Small intestine (tissue), 7 donors: ENCODE measurements around the gene TAF1A. TPM values are rescaled to one million over a fixed set of nuclear protein-coding genes. Genes with fewer than 3 reads are reported as not detected.

Source experiments
- DNase-seq, 2 donors: peaks; one replicate each; pipeline versions ENCODE4 v3.0.0 to v3.0.0-alpha.2; 2013
- FAIRE-seq: peaks from 2 replicates; lab custom pipeline; 2012; peaks lifted over from hg19 to GRCh38; lab: Jason Lieb, UNC
- H3K27ac ChIP-seq, 3 donors: one replicate each; pipeline ENCODE4 v1.5.1; 2013; ENCODE audit warnings: low read length in 2 of 3, mild to moderate bottlenecking in 2 of 3, control low read depth in 1 of 3, inconsistent platforms in 1 of 3, low read depth in 1 of 3, moderate library complexity in 1 of 3
- H3K27me3 ChIP-seq, 3 donors: one replicate each; pipeline ENCODE4 v1.6.1; 2013; ENCODE audit warnings: low read length in 3 of 3, inconsistent platforms in 1 of 3; ENCODE audit not compliant: control insufficient read depth in 3 of 3, insufficient read depth in 3 of 3
- H3K36me3 ChIP-seq, 3 donors: one replicate each; pipeline ENCODE4 v1.6.1; 2013; ENCODE audit warnings: low read length in 3 of 3, inconsistent platforms in 1 of 3, low read depth in 1 of 3, mild to moderate bottlenecking in 1 of 3, moderate library complexity in 1 of 3; ENCODE audit not compliant: control insufficient read depth in 3 of 3, insufficient read depth in 2 of 3
- H3K4me1 ChIP-seq, 3 donors: one replicate each; pipeline ENCODE4 v1.6.1; 2013; ENCODE audit warnings: low read length in 2 of 3, inconsistent platforms in 1 of 3, low read depth in 1 of 3, mild to moderate bottlenecking in 1 of 3, moderate library complexity in 1 of 3; ENCODE audit not compliant: control insufficient read depth in 3 of 3, insufficient read depth in 2 of 3
- H3K4me3 ChIP-seq, 3 donors: one replicate each; pipeline ENCODE4 v1.5.1; 2013; ENCODE audit warnings: low read length in 3 of 3, control low read depth in 1 of 3, inconsistent platforms in 1 of 3, low read depth in 1 of 3, mild to moderate bottlenecking in 1 of 3, moderate library complexity in 1 of 3
- H3K9me3 ChIP-seq, 2 donors: one replicate each; pipeline ENCODE4 v1.6.1; 2013; ENCODE audit warnings: low read depth in 1 of 2, low read length in 1 of 2; ENCODE audit not compliant: control insufficient read depth in 2 of 2, insufficient read depth in 1 of 2
- WGBS, 3 donors: extraction: QIAGEN DNeasy Blood & Tissue Kit; methylation state at CpG; one replicate each; pipeline ENCODE4 v1.1.7; 2013; 5-methylcytosine and 5-hydroxymethylcytosine counted together
- polyA plus RNA-seq, 4 donors: library from polyadenylated mRNA; stranded (reverse) in 3 of 4; unstranded in 1 of 4; fragments of 200-250 nt in 3 of 4; fragments of 120-200 nt in 1 of 4; gene quantifications; one replicate each; pipeline versions ENCODE4 v1.2.1 to v1.2.3, GENCODE V29; 2013
- donor health status: healthy with polysubstance abuse.
- donor health status: control.
- donor health status: control.
- donor health status: Bipolar disorder and iron deficiency.
- donor health status: healthy.

The TAF1A gene
- polyA plus RNA-seq, 4 donors: 0.45 to 12.3 (median 2.4) TPM

GRCh38 chr1:222623458-222623857, 33.7 kb upstream of the TAF1A start:
- Histone ChIP-seq H3K36me3 (peaks cover 5 to 10% (median 6%) of the 10 kb centered on the region in 3 donors), H3K4me1 (peaks cover 0 to 6% (median 2%) of the 10 kb centered on the region in 3 donors), H3K9me3 (no peaks in the 10 kb centered on the region), H3K27ac (no peak overlapping the region), H3K4me3 (no peak overlapping the region), H3K27me3 (no peaks in the 10 kb centered on the region)
- no peak for FAIRE-seq
- DNase-seq: no peak

DNA sequence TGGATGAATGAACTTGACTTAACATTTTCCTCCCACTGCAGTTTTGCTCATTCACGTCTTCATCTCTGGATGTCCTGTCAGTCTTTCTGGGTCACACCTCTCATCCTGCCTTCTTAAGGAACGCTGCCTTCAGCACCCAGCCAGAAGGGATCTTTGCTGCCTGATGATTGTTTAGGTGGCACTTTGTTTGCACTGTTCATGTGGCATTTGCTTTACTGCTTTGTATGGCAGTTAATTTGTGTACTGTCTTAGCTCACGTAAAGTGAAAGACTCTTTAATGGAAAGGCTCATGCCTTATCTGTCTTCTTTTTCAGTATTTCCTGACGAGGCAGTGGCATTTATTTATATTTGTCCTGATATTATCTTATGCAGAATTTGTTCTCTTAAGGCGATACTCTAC, 33.0 kb upstream of the TAF1A start:
- peaks cover 4 to 10% (median 6%) of the 10 kb centered on the region in 3 donors for H3K36me3 ChIP-seq
- no peaks in the 10 kb centered on the region for H3K27me3 ChIP-seq
- FAIRE-seq (no peak), DNase-seq (no peak)
- no peak overlapping the region for H3K27ac ChIP-seq
- H3K4me1 ChIP-seq: peaks cover 0 to 6% (median 2%) of the 10 kb centered on the region in 3 donors
- no peaks in the 10 kb centered on the region for H3K9me3 ChIP-seq
- 58 to 75% (median 74%) methylated on average over 5 of the region's 5 CpGs for WGBS, 3 donors
- no peak overlapping the region for H3K4me3 ChIP-seq

DNA sequence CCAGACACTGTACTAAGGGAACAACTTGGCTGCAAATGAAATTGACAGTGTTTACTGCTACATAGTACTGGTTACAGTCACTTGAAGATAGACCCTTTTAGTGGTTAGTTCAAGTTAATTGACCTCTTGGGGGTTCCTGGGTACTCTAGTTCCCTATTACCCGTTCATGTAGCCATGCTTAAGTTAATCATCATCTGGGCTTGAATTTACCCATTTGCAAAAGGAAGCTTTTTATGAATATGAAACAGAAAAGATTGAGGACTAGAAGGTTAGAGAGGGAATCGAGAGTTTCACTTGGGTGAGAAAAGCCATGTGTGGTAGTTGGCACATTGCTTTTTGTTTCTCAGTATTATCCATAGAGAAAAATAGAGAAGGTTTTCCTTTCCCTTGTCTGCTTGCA, 30.8 kb upstream of the TAF1A start:
- 70 to 77% (median 77%) methylated on average over 2 of the region's 2 CpGs for WGBS, 3 donors
- no peak for FAIRE-seq

GRCh38 chr1:222618880-222619596, 29.3 kb upstream of the TAF1A start:
- H3K9me3 ChIP-seq: no peaks in the 10 kb centered on the region
- FAIRE-seq (no peak), DNase-seq (peak in 1 of 2 donors; percentile 32)
- no peaks in the 10 kb centered on the region for H3K27me3 ChIP-seq
- WGBS, 3 donors: 16 to 24% (median 21%) methylated on average over 20 of the region's 20 CpGs
- peaks cover 0 to 6% (median 2%) of the 10 kb centered on the region in 3 donors for H3K4me1 ChIP-seq
- no peak overlapping the region for H3K27ac ChIP-seq
- peak overlapping the region; percentile 72 to 100 (median 91) for H3K4me3 ChIP-seq
- H3K36me3 ChIP-seq: peaks cover 0 to 5% (median 0%) of the 10 kb centered on the region in 3 donors

More for the DNA sequence above, 30.8 kb upstream of the TAF1A start:
- H3K36me3 ChIP-seq: peaks cover 0 to 5% (median 2%) of the 10 kb centered on the region in 3 donors
- H3K4me3 ChIP-seq: no peak overlapping the region
- no peak overlapping the region for H3K27ac ChIP-seq
- peaks cover 0 to 6% (median 2%) of the 10 kb centered on the region in 3 donors for H3K4me1 ChIP-seq
- H3K9me3 ChIP-seq: no peaks in the 10 kb centered on the region
- no peak for DNase-seq
- H3K27me3 ChIP-seq: no peaks in the 10 kb centered on the region

DNA sequence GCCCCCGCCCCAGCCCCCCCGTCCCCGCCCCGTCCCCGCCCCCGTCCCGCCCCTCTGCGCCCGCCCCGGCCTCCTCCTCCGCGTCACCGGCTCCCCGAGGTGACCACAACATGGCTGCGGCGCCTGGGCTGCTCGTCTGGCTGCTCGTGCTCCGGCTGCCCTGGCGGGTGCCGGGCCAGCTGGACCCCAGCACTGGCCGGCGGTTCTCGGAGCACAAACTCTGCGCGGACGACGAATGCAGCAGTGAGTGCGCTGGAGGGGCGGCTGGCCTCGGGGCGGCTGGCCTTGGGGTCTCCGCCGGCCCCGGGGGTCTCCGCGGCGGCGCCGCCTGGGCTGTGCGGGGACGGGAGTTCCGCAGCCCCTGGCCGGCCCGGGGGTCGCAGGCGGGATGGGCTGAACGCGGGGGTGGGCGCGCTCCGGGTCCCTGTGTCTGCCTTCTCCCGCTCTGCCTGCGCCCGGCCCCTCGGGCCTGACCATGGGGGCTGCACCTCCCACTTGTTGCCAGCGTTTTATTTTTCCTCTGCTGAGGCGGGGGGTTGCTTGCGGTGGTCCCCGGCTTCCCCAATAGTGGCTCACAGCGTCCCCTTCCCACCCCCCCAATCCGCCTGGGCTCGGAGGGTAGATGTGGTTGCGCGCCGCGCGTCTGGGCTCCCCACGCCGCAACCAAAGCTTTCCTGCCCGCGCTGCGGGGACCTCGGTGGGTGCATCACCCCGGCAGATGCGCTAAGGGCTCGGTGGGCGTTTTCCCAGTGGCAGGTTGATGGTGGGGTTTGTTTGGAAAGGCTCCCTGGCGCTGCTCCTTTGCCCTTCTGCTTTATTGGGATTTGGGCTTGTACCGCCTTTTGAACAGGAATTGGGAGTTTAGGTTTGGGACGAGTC, 28.5 kb upstream of the TAF1A start, which contains the start of gene MIA3:
MIA3 (plus strand) TSS at position 97 of the 879 bp plus-strand sequence; CDS start at position 111, 14 bp downstream.
- DNase-seq (peak; percentile 73), FAIRE-seq (no peak)
- peaks cover 0 to 5% (median 0%) of the 10 kb centered on the region in 3 donors for H3K36me3 ChIP-seq
- peaks cover 0 to 14% (median 2%) of the 10 kb centered on the region in 3 donors for H3K4me1 ChIP-seq
- no peaks in the 10 kb centered on the region for H3K27me3 ChIP-seq
- peak within 1 kb of the TSS; percentile 44 to 87 (median 54) for H3K27ac ChIP-seq
- H3K4me3 ChIP-seq: peak within 1 kb of the TSS; percentile 72 to 100 (median 91)
- WGBS, 3 donors: 0 to 1% (median 0%) methylated on average over 56 to 80 of the region's 81 CpGs
- H3K9me3 ChIP-seq: no peaks in the 10 kb centered on the region

GRCh38 chr1:222617367-222617951, 27.7 kb upstream of the TAF1A start:
- H3K36me3 ChIP-seq: peaks cover 0 to 2% (median 0%) of the 10 kb centered on the region in 3 donors
- peak; percentile 86 to 92 for DNase-seq
- no peaks in the 10 kb centered on the region for H3K27me3 ChIP-seq
- peak overlapping the region; percentile 43 to 57 (median 47) for H3K4me3 ChIP-seq
- no peaks in the 10 kb centered on the region for H3K9me3 ChIP-seq
- WGBS, 3 donors: 0 to 3% (median 2%) methylated on average over 8 to 34 of the region's 37 CpGs
- peak overlapping the region in 2 of 3 donors; percentile 4 to 63 for H3K27ac ChIP-seq
- H3K4me1 ChIP-seq: peaks cover 0 to 15% (median 2%) of the 10 kb centered on the region in 3 donors
- no peak for FAIRE-seq

- H3K27ac ChIP-seq: peak overlapping the region in 1 of 3 donors; percentile 4
- 47 to 66% (median 61%) methylated on average over 5 of the region's 5 CpGs for WGBS, 3 donors
- no peaks in the 10 kb centered on the region for H3K27me3 ChIP-seq
- no peaks in the 10 kb centered on the region for H3K9me3 ChIP-seq
- no peak for FAIRE-seq
- peaks cover 0 to 2% (median 0%) of the 10 kb centered on the region in 3 donors for H3K36me3 ChIP-seq
- peak in 1 of 2 donors; percentile 21 for DNase-seq
- peaks cover 0 to 15% (median 2%) of the 10 kb centered on the region in 3 donors for H3K4me1 ChIP-seq
- H3K4me3 ChIP-seq: no peak overlapping the region
These were observed 26.8 kb upstream of the TAF1A start for GRCh38 chr1:222616525-222616924.

DNA sequence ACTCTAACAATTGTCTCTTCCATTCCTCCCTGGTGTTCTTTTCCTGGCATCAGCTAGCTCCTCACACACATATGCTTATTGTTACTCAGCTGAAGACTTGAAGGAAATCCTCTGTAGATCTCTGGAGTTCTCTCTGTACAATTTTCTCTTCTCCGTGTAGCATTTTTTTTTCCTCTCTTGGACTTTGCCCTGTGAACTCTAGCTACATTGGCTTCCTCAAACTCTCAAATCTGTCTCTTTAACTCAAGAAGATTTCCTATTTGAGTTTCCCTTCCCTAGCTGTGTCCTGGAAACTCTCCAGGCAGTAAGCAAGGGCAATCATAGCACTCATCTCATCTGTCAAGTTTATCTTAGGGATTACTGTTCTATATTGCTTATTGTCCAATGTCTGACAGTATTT, 23.9 kb upstream of the TAF1A start:
- DNase-seq (peak; percentile 58 to 74), FAIRE-seq (no peak)
- WGBS, 3 donors: 9 to 34% (median 16%) methylated on average over 1 of the region's 1 CpG
- no peak overlapping the region for H3K4me3 ChIP-seq
- no peaks in the 10 kb centered on the region for H3K36me3 ChIP-seq
- H3K4me1 ChIP-seq: peaks cover 0 to 8% (median 0%) of the 10 kb centered on the region in 3 donors
- H3K27me3 ChIP-seq: no peaks in the 10 kb centered on the region
- H3K9me3 ChIP-seq: no peaks in the 10 kb centered on the region
- H3K27ac ChIP-seq: peak overlapping the region in 1 of 3 donors; percentile 5
